RPMI8226 (cell line): ENCODE results near the gene KRTAP10-11.
"Not testable (repeated sequence)": the region's sequence is repeated elsewhere in the genome, so short reads cannot be mapped to it uniquely, and the experiment has no call there.

ENCODE experiments used
- DNase-seq: peaks from one replicate; pipeline ENCODE4 v3.0.0-alpha.2; 2015

Gene KRTAP10-11, protein sequence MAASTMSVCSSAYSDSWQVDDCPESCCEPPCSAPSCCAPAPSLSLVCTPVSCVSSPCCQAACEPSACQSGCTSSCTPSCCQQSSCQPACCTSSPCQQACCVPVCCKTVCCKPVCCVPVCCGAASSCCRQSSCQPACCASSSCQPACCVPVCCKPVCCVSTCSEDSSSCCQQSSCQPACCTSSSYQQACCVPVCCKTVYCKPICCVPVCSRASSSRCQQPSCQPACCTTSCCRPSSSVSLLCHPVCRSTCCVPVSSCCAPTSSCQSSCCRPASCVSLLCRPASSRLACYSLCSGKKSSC

DNA sequence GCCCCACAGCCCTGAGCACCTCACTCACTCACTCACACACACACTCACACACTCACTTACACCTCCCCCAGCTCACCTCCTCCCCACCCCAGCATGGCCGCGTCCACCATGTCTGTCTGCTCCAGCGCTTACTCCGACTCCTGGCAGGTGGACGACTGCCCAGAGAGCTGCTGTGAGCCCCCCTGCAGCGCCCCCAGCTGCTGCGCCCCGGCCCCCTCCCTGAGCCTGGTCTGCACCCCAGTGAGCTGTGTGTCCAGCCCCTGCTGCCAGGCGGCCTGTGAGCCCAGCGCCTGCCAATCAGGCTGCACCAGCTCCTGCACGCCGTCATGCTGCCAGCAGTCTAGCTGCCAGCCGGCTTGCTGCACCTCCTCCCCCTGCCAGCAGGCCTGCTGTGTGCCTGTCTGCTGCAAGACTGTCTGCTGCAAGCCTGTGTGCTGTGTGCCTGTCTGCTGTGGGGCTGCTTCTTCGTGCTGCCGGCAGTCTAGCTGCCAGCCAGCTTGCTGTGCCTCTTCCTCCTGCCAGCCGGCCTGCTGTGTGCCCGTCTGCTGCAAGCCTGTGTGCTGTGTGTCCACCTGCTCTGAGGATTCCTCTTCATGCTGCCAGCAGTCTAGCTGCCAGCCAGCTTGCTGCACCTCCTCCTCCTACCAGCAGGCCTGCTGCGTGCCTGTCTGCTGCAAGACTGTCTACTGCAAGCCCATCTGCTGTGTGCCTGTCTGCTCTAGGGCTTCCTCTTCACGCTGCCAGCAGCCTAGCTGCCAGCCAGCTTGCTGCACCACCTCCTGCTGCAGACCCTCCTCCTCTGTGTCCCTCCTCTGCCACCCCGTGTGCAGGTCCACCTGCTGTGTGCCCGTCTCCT lies at the start of gene KRTAP10-11:
Gene KRTAP10-11, plus strand, starts transcription at position 49 of the 856 bp plus-strand sequence. Its CDS starts 45 bp downstream, at position 94.
- DNase-seq, result peak; percentile 33

GRCh38 chr21:44598061-44598460 lies 48.2 kb upstream of the KRTAP10-11 start:
- DNase-seq, result no peak

- DNase-seq, result no peak
Measured at GRCh38 chr21:44599264-44600029, 46.8 kb upstream of the KRTAP10-11 start.

DNA sequence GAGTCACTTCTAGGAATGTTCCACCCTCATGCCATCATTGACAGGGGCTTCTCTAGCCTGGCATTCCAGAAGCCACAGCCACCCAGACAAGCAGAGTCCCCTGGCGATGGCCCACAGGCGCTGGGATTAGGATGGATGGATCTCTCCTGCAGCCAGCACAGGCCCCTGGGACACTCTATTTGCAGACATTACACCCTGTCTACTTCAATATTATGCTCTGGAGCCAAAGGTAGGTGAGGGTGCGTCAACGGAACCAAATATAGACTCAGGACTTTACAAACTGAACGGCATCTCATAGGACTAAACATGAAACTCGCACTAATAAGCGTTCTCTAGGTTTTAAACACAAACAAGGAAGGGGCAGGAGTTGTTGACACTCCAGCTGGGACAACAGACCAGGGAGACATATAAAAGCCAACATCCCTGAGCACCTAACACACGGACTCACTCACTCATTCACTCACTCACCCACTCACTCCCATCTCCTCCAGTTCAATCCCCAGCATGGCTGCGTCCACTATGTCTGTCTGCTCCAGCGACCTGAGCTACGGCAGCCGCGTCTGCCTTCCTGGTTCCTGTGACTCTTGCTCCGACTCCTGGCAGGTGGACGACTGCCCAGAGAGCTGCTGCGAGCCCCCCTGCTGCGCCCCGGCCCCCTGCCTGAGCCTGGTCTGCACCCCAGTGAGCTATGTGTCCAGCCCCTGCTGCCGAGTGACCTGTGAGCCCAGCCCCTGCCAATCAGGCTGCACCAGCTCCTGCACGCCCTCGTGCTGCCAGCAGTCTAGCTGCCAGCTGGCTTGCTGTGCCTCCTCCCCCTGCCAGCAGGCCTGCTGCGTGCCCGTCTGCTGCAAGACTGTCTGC lies 45.9 kb upstream of the KRTAP10-11 start, which contains the start of gene KRTAP10-7:
Gene KRTAP10-7, plus strand, starts transcription at position 480 of the 861 bp plus-strand sequence. Its CDS starts 25 bp downstream, at position 505.
- DNase-seq, result not testable (repeated sequence)

GRCh38 chr21:44601091-44601490 lies 45.1 kb upstream of the KRTAP10-11 start:
- peak; percentile 68 for DNase-seq

DNA sequence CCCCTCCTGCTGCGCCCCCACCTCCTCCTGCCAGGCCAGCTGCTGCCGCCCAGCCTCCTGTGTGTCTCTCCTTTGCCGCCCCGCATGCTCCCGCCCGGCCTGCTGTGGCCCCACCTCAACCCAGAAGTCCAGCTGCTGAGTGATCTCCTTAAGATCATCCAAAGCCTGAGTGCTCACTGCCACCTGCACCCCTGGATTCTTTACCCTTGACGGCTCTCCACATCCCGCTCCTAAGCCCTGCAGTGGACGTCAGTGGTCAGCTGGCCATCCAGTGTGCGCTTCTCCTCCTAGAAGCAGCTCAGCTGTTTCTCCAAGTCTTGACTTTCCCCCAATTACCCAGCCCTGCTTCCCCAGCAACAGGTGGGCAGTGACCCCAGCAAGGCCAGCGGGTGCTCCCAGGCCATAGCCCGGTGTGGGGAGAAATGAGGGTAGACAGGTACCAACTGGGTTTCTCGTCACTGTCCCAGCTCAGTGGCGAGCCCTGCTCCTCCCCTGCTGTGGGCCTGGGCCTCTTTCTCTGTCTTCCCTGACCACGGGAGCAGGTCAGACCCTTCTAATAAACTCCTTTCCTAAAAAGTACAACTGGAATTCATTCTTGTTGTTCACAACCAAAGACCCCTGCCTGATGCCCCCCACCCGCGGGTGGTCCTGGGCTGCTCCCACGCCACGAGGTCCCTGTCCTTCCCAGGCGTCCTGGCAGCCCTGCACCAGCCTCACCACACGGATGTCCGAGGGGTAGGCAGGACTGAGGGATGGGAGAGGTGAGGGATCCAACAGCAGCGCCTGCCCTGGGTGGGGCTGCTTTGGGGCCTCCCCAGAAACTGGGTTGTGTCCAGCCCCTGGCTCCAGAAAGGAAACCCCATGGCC lies 44.4 kb upstream of the KRTAP10-11 start:
- no peak for DNase-seq

GRCh38 chr21:44602463-44602850 lies 43.8 kb upstream of the KRTAP10-11 start:
- no peak for DNase-seq

- peak; percentile 59 for DNase-seq
Measured at GRCh38 chr21:44603109-44603875, 42.9 kb upstream of the KRTAP10-11 start.

GRCh38 chr21:44603911-44604310 lies 42.3 kb upstream of the KRTAP10-11 start:
- DNase-seq, result peak; percentile 33

- DNase-seq, result no peak
Measured at GRCh38 chr21:44606495-44606894, 39.7 kb upstream of the KRTAP10-11 start.

- DNase-seq, result no peak
Measured at GRCh38 chr21:44609193-44609592, 37.0 kb upstream of the KRTAP10-11 start.

GRCh38 chr21:44610157-44610843 lies 35.9 kb upstream of the KRTAP10-11 start:
- DNase-seq, result not testable (repeated sequence)

- peak; percentile 54 for DNase-seq
Measured at GRCh38 chr21:44611551-44611950, 34.7 kb upstream of the KRTAP10-11 start.

DNA sequence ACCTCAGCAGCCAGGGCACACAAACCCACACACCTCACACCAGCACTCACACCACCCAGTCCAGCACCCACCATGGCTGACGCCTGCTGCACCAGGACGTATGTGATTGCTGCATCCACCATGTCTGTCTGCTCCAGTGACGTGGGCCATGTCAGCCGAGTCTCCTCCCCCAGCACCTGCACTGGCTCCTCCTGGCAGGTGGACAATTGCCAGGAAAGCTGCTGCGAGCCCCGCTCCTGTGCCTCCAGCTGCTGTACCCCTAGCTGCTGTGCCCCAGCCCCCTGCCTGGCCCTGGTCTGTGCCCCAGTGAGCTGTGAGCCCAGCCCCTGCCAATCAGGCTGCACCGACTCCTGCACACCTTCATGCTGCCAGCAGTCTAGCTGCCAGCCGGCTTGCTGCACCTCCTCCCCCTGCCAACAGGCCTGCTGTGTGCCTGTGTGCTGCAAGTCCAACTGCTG lies 34.2 kb upstream of the KRTAP10-11 start, which contains the start of gene KRTAP10-8:
Gene KRTAP10-8, plus strand, starts transcription at position 51 of the 458 bp plus-strand sequence. Its CDS starts 22 bp downstream, at position 73.
- peak; percentile 93 for DNase-seq

DNA sequence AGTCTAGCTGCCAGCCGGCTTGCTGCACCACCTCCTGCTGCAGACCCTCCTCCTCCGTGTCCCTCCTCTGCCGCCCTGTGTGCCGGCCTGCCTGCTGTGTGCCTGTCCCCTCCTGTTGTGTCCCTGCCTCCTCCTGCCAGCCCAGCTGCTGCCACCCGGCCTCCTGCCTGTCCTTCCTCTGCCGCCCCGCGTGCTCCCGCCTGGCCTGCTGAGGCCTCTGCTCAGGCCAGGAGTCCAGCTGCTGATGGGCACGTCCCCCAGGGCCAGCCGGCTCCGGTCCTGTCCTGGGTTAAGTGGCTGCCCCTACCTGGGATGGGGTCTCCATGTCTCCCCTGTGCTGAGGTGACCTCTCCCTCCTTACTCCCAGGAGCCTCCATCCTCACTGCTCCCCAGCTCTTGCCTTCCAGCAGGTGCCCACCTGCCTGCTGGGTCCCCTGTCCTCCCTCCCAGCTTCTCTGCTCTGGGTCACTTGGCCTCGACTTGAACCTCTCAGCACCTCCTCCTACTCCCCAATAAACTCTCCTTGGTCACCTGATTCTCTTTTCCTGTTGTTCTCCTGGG lies 33.5 kb upstream of the KRTAP10-11 start:
- DNase-seq, result no peak

GRCh38 chr21:44613386-44614155 lies 32.6 kb upstream of the KRTAP10-11 start:
- no peak for DNase-seq

DNA sequence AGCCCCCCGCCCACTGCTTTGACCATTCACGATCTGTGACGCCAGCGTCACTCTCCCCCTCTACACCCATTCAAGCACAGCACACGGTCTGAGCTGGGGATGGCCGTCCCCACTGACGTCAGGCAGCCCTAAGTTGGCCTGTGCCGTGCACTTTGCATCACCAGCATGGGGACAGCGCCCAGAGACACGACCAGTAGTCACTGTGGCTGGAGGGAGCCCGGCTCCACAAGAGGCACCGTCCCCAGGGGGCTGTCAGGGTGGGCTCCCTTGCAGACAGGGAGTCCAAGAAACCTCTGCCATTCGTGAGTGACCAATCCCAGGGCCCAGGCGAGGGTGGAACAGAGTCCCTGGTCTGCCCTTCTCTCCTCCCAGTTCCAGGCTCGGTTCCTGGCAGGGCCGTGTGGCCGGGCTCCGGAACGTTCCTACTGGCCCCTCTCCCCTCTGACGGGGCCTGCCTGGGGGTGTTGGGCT lies 32.0 kb upstream of the KRTAP10-11 start:
- DNase-seq, result no peak

- DNase-seq, result no peak
Measured at GRCh38 chr21:44614961-44615391, 31.2 kb upstream of the KRTAP10-11 start.
